ENCODE results near the gene FYN.

Gene FYN

DNA sequence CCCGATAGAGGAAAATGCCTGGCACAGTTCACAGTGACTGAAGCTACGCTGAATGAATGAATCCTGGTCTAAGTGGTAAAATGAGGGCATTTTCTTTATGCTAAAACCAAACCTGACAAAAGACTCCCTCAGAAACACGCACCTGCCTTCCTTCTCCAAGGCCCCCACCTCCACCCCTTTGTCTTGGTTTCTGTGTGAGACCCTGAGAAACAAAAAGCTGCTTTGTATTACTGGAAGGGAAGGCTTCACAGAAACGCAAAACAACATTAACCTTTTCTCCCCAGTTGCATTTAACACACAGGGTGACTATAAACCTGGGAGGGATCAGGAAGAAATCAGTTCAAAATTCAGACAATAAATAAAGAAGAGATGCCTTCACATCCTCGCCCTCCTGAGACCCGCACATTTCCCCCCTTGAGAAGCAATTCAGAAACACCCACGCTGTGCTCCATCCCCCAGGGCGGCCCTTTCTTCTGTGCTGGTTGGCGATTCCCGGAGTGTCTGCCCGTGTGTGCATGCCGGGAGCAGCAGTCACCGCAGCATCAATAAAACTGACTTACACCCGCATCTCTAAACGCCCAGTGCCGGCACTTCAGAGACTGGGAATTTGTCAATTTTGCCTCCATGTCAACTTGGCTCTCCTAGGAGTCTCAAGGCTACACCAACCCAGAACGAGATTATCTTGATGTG, 200.3 kb downstream of the FYN start:
- TF ChIP-seq, protein P1, sequence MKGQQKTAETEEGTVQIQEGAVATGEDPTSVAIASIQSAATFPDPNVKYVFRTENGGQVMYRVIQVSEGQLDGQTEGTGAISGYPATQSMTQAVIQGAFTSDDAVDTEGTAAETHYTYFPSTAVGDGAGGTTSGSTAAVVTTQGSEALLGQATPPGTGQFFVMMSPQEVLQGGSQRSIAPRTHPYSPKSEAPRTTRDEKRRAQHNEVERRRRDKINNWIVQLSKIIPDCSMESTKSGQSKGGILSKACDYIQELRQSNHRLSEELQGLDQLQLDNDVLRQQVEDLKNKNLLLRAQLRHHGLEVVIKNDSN (IDR thresholded peaks at IDR 0.05) = no peak
- TF ChIP-seq EP300 (IDR thresholded peaks at IDR 0.05; ENCODE audit: borderline replicate concordance) = no peak
- no peak for TF ChIP-seq TCF12 (IDR thresholded peaks at IDR 0.05; ENCODE audit: low read depth)
- TF ChIP-seq MAX (IDR thresholded peaks at IDR 0.05) = no peak
- no peak for TF ChIP-seq CEBPB (IDR thresholded peaks at IDR 0.05)
- TF ChIP-seq YY1 (IDR thresholded peaks at IDR 0.05; ENCODE audit: low read depth) = no peak
- no peak for TF ChIP-seq TAF1 (IDR thresholded peaks at IDR 0.05; ENCODE audit: low read depth)
- TF ChIP-seq REST (IDR thresholded peaks at IDR 0.05; ENCODE audit: low read depth) = no peak
- TF ChIP-seq FOXM1 (IDR thresholded peaks at IDR 0.05; ENCODE audit: borderline replicate concordance, low read depth) = no peak
- no peak for TF ChIP-seq RAD21 (IDR thresholded peaks at IDR 0.05; ENCODE audit: low read depth)
- no peak for TF ChIP-seq NFIC (IDR thresholded peaks at IDR 0.05)
- TF ChIP-seq TEAD4 (IDR thresholded peaks at IDR 0.05) = no peak
- no peak for TF ChIP-seq ZBTB7A (IDR thresholded peaks at IDR 0.05; ENCODE audit: low read depth)
- no peak for TF ChIP-seq CREB1 (IDR thresholded peaks at IDR 0.05; ENCODE audit: low read depth)
- no peak for TF ChIP-seq EGR1 (IDR thresholded peaks at IDR 0.05)

- no peak for TF ChIP-seq MAX (IDR thresholded peaks at IDR 0.05)
- no peak for TF ChIP-seq TCF12 (IDR thresholded peaks at IDR 0.05; ENCODE audit: low read depth)
- no peak for TF ChIP-seq EGR1 (IDR thresholded peaks at IDR 0.05)
- no peak for TF ChIP-seq CREB1 (IDR thresholded peaks at IDR 0.05; ENCODE audit: low read depth)
These were observed 203.9 kb downstream of the FYN start for GRCh38 chr6:111669326-111669725.

DNA sequence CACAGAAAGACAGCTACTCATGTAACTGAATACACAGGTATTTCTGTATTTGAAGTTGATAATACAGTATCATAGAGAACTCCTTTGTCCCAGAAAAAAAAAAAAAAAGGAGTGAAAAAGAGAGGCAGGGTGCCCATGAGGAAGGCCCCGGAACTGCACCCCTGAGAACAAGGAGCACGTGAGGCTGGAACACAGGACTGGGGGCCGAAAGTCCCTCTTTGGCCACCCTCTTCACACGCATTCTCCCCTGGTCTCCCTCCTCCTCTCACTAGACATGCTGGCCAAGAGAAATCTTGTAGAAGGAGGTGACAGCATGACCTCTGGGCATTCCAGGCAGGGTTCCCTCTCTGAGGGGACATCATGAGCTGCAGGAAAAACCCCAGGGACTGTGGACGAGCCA, 204.8 kb downstream of the FYN start:
- TF ChIP-seq TAF1 (IDR thresholded peaks at IDR 0.05; ENCODE audit: low read depth) (no peak), TCF12 (IDR thresholded peaks at IDR 0.05; ENCODE audit: low read depth) (no peak), TEAD4 (IDR thresholded peaks at IDR 0.05) (no peak), YY1 (IDR thresholded peaks at IDR 0.05; ENCODE audit: low read depth) (no peak), EGR1 (IDR thresholded peaks at IDR 0.05) (no peak), ZBTB7A (IDR thresholded peaks at IDR 0.05; ENCODE audit: low read depth) (no peak), MAX (IDR thresholded peaks at IDR 0.05) (no peak), CEBPB (IDR thresholded peaks at IDR 0.05) (no peak), REST (IDR thresholded peaks at IDR 0.05; ENCODE audit: low read depth) (no peak), RAD21 (IDR thresholded peaks at IDR 0.05; ENCODE audit: low read depth) (no peak), CREB1 (IDR thresholded peaks at IDR 0.05; ENCODE audit: low read depth) (no peak), EP300 (IDR thresholded peaks at IDR 0.05; ENCODE audit: borderline replicate concordance) (no peak), FOXM1 (IDR thresholded peaks at IDR 0.05; ENCODE audit: borderline replicate concordance, low read depth) (no peak), NFIC (IDR thresholded peaks at IDR 0.05) (no peak)
- TF ChIP-seq, protein P1 (IDR thresholded peaks at IDR 0.05) = no peak

DNA sequence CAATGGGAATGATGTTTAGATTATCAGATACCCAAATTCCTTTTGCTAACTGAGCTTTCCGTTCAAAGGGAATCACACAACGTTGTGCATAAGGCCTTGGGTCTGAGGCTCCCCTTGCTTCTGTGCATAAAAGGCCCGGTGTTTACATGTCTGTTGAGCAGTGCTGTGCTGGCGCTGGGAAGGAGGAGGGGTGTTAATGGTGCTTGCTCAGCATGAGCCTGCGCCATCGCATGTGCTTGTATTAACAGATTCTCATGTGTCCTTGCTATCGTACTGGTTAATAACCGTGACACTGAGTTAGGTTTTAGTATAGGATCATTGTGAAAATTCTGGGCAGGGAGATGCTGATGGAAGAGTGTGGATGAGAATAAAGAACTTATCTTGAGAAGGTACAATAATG, 205.3 kb downstream of the FYN start:
- TF ChIP-seq ZBTB7A (IDR thresholded peaks at IDR 0.05; ENCODE audit: low read depth) (no peak), CREB1 (IDR thresholded peaks at IDR 0.05; ENCODE audit: low read depth) (no peak), REST (IDR thresholded peaks at IDR 0.05; ENCODE audit: low read depth) (no peak), NFIC (IDR thresholded peaks at IDR 0.05) (no peak), YY1 (IDR thresholded peaks at IDR 0.05; ENCODE audit: low read depth) (no peak), FOXM1 (IDR thresholded peaks at IDR 0.05; ENCODE audit: borderline replicate concordance, low read depth) (no peak), TEAD4 (IDR thresholded peaks at IDR 0.05) (no peak), CEBPB (IDR thresholded peaks at IDR 0.05) (no peak), TCF12 (IDR thresholded peaks at IDR 0.05; ENCODE audit: low read depth) (no peak), EGR1 (IDR thresholded peaks at IDR 0.05) (no peak)
- TF ChIP-seq, protein P1 (IDR thresholded peaks at IDR 0.05) = no peak

Data from Ishikawa (cell line).